Neural cell (in vitro differentiated cells): Measurements from ENCODE around the gene RFX7. TPM values are rescaled to one million over a fixed set of nuclear protein-coding genes. Genes with fewer than 3 reads are reported as not detected.

Experiments used
- H2AFZ ChIP-seq: fragments of 200-600, 300-800 bp; sonication (generic), shearing (Covaris generic); 2 replicates; pipeline ENCODE4 v1.6.0; 2014; ENCODE audit warnings: low read depth, mild to moderate bottlenecking, antibody characterized with exemption, low read length, moderate library complexity
- H3F3A ChIP-seq: fragments of 200-600 bp; shearing (Covaris generic); 2 replicates; pipeline ENCODE4 v1.6.1; 2016; ENCODE audit warnings: mild to moderate bottlenecking, moderate library complexity, mixed read lengths, antibody characterized with exemption, low read length; ENCODE audit not compliant: insufficient read depth, poor library complexity, severe bottlenecking
- H3K27ac ChIP-seq: fragments of 200-600, 300-800 bp; sonication (generic), shearing (Covaris generic); 2 replicates; pipeline ENCODE4 v1.5.1; 2014; ENCODE audit warnings: mild to moderate bottlenecking, low read length, moderate library complexity
- H3K27me3 ChIP-seq: fragments of 300-800, 200-600 bp; sonication (generic), shearing (Covaris generic); 2 replicates; pipeline ENCODE4 v1.6.0; 2014; ENCODE audit warnings: mild to moderate bottlenecking, low read depth, low read length, moderate library complexity; ENCODE audit not compliant: insufficient read depth
- H3K36me3 ChIP-seq: fragments of 300-800, 200-600 bp; sonication (generic), shearing (Covaris generic); 2 replicates; pipeline ENCODE4 v1.5.1; 2014; ENCODE audit warnings: mild to moderate bottlenecking, antibody characterized with exemption, low read length, moderate library complexity; ENCODE audit not compliant: insufficient read depth
- H3K4me2 ChIP-seq: fragments of 300-800, 200-600 bp; sonication (generic), shearing (Covaris generic); 2 replicates; pipeline ENCODE4 v1.6.0; 2014; ENCODE audit warnings: mild to moderate bottlenecking, low read length
- H3K4me3 ChIP-seq: fragments of 300-800, 200-600 bp; sonication (generic), shearing (Covaris generic); 2 replicates; pipeline ENCODE4 v1.5.1; 2014; ENCODE audit warnings: mild to moderate bottlenecking, low read length, moderate library complexity
- H3K79me2 ChIP-seq: fragments of 200-600 bp; shearing (Covaris generic); replicated peaks from 2 replicates; pipeline ENCODE4 v1.6.0; 2014; ENCODE audit warnings: mild to moderate bottlenecking, low read length, moderate library complexity; ENCODE audit not compliant: insufficient read depth
- H3K9ac ChIP-seq: fragments of 300-800, 200-600 bp; sonication (generic), shearing (Covaris generic); 2 replicates; pipeline ENCODE4 v1.6.1; 2016; ENCODE audit warnings: mild to moderate bottlenecking, low read length, mixed read lengths
- H3K9me2 ChIP-seq: fragments of 200-600 bp; shearing (Covaris generic); 2 replicates; pipeline ENCODE4 v1.6.1; 2016; ENCODE audit warnings: mild to moderate bottlenecking, low read length, mixed read lengths; ENCODE audit not compliant: insufficient read depth
- H3K9me3 ChIP-seq: fragments of 200-600, 300-800 bp; sonication (generic), shearing (Covaris generic); 2 replicates; pipeline ENCODE4 v1.6.1; 2016; ENCODE audit warnings: mild to moderate bottlenecking, mixed run types, low read length, moderate library complexity, mixed read lengths
- H4K20me1 ChIP-seq: fragments of 200-600 bp; shearing (Covaris generic); 2 replicates; pipeline ENCODE4 v1.6.1; 2016; ENCODE audit warnings: mild to moderate bottlenecking, mixed run types; ENCODE audit not compliant: insufficient read depth
- EP300 ChIP-seq: fragments of 450-650 bp; conservative IDR thresholded peaks from 2 replicates; pipeline ENCODE4 v1.6.1; 2014; ENCODE audit warnings: antibody characterized with exemption, mild to moderate bottlenecking, moderate library complexity; ENCODE audit not compliant: poor library complexity, severe bottlenecking
- EZH2 ChIP-seq: fragments of 200-600, 300-800 bp; shearing (Covaris generic), sonication (generic); IDR thresholded peaks from 2 replicates; pipeline ENCODE4 v1.6.1; 2014; ENCODE audit warnings: antibody characterized with exemption, low read length, borderline replicate concordance, mild to moderate bottlenecking; ENCODE audit not compliant: insufficient read depth, poor library complexity, severe bottlenecking
- MXI1 ChIP-seq: fragments of 450-650 bp; conservative IDR thresholded peaks from 2 replicates; pipeline ENCODE4 v1.6.1; 2014; ENCODE audit warnings: antibody characterized with exemption, mild to moderate bottlenecking; ENCODE audit not compliant: poor library complexity, severe bottlenecking
- POLR2AphosphoS5 ChIP-seq: IDR thresholded peaks from 2 replicates; pipeline ENCODE4 v1.6.1; 2012
- RAD21 ChIP-seq: fragments of 450-650 bp; conservative IDR thresholded peaks from 2 replicates; pipeline ENCODE4 v1.6.1; 2014; ENCODE audit warnings: antibody characterized with exemption, mild to moderate bottlenecking, moderate library complexity
- SMC3 ChIP-seq: fragments of 450-650 bp; conservative IDR thresholded peaks from 2 replicates; pipeline ENCODE4 v1.6.1; 2014; ENCODE audit warnings: antibody characterized with exemption, mild to moderate bottlenecking, moderate library complexity; ENCODE audit not compliant: poor library complexity
- TAF1 ChIP-seq: IDR thresholded peaks from 2 replicates; pipeline ENCODE4 v1.6.1; 2012; ENCODE audit warnings: low read depth
- polyA plus RNA-seq: library from polyadenylated mRNA; depleted of rRNA; stranded (reverse); fragments of >200 nt; gene quantifications from 2 replicates; pipeline ENCODE4 v1.2.3, GENCODE V29; 2014
- TF ChIP-seq, protein P1 (sequence below): IDR thresholded peaks from 2 replicates; pipeline ENCODE4 v1.6.1; 2012; ENCODE audit warnings: borderline replicate concordance
- TF ChIP-seq, protein P2 (sequence below): fragments of 450-650 bp; IDR thresholded peaks from 2 replicates; pipeline ENCODE4 v1.5.1; 2014; ENCODE audit warnings: antibody characterized with exemption, mild to moderate bottlenecking, moderate library complexity; ENCODE audit not compliant: poor library complexity, severe bottlenecking

The RFX7 gene
- polyA plus RNA-seq, 1 donor from 2014 or later: 12.9 TPM

- Histone ChIP-seq H3K27me3 (no peaks in the 10 kb centered on the region), H4K20me1 (no peaks in the 10 kb centered on the region), H2AFZ (no peak overlapping the region), H3K4me3 (no peak overlapping the region), H3K4me2 (no peak overlapping the region), H3K79me2 (no peaks in the 10 kb centered on the region), H3K36me3 (no peaks in the 10 kb centered on the region), H3K9ac (no peak overlapping the region), H3F3A (no peaks in the 10 kb centered on the region), H3K9me2 (no peaks in the 10 kb centered on the region), H3K27ac (no peak overlapping the region), H3K9me3 (no peaks in the 10 kb centered on the region)
- TF ChIP-seq MXI1: peak; percentile 39
- TF ChIP-seq SMC3: no peak
- TF ChIP-seq POLR2AphosphoS5: no peak
- TF ChIP-seq EZH2: no peak
- peak; percentile 10 for TF ChIP-seq EP300
These were observed 203.3 kb downstream of the RFX7 start for GRCh38 chr15:56040081-56041035.

- Histone ChIP-seq H3K9ac (no peak overlapping the region), H3K36me3 (no peaks in the 10 kb centered on the region), H4K20me1 (no peaks in the 10 kb centered on the region), H3K4me2 (no peak overlapping the region), H3K27ac (no peak overlapping the region), H2AFZ (no peak overlapping the region), H3K9me3 (no peaks in the 10 kb centered on the region), H3K4me3 (no peak overlapping the region), H3K9me2 (no peaks in the 10 kb centered on the region), H3K79me2 (no peaks in the 10 kb centered on the region), H3K27me3 (no peaks in the 10 kb centered on the region), H3F3A (no peaks in the 10 kb centered on the region)
- TF ChIP-seq, protein P1, sequence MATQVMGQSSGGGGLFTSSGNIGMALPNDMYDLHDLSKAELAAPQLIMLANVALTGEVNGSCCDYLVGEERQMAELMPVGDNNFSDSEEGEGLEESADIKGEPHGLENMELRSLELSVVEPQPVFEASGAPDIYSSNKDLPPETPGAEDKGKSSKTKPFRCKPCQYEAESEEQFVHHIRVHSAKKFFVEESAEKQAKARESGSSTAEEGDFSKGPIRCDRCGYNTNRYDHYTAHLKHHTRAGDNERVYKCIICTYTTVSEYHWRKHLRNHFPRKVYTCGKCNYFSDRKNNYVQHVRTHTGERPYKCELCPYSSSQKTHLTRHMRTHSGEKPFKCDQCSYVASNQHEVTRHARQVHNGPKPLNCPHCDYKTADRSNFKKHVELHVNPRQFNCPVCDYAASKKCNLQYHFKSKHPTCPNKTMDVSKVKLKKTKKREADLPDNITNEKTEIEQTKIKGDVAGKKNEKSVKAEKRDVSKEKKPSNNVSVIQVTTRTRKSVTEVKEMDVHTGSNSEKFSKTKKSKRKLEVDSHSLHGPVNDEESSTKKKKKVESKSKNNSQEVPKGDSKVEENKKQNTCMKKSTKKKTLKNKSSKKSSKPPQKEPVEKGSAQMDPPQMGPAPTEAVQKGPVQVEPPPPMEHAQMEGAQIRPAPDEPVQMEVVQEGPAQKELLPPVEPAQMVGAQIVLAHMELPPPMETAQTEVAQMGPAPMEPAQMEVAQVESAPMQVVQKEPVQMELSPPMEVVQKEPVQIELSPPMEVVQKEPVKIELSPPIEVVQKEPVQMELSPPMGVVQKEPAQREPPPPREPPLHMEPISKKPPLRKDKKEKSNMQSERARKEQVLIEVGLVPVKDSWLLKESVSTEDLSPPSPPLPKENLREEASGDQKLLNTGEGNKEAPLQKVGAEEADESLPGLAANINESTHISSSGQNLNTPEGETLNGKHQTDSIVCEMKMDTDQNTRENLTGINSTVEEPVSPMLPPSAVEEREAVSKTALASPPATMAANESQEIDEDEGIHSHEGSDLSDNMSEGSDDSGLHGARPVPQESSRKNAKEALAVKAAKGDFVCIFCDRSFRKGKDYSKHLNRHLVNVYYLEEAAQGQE: no peak
- no peak for TF ChIP-seq POLR2AphosphoS5
- TF ChIP-seq, protein P2, sequence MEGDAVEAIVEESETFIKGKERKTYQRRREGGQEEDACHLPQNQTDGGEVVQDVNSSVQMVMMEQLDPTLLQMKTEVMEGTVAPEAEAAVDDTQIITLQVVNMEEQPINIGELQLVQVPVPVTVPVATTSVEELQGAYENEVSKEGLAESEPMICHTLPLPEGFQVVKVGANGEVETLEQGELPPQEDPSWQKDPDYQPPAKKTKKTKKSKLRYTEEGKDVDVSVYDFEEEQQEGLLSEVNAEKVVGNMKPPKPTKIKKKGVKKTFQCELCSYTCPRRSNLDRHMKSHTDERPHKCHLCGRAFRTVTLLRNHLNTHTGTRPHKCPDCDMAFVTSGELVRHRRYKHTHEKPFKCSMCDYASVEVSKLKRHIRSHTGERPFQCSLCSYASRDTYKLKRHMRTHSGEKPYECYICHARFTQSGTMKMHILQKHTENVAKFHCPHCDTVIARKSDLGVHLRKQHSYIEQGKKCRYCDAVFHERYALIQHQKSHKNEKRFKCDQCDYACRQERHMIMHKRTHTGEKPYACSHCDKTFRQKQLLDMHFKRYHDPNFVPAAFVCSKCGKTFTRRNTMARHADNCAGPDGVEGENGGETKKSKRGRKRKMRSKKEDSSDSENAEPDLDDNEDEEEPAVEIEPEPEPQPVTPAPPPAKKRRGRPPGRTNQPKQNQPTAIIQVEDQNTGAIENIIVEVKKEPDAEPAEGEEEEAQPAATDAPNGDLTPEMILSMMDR: no peak
- TF ChIP-seq MXI1: no peak
- TF ChIP-seq SMC3: no peak
- TF ChIP-seq EP300: no peak
- TF ChIP-seq TAF1: no peak
- TF ChIP-seq EZH2: no peak
- TF ChIP-seq RAD21: no peak
These were observed 205.0 kb downstream of the RFX7 start for GRCh38 chr15:56038707-56039106.
